Measurements from ENCODE around the gene SLC1A2. TPM values are rescaled to one million over a fixed set of nuclear protein-coding genes. Genes with fewer than 3 reads are reported as not detected.

SLC1A2 gene
- total RNA-seq, 4 donors from 2014 or later, result 1.0 to 3.4 (median 2.0) TPM

DNA sequence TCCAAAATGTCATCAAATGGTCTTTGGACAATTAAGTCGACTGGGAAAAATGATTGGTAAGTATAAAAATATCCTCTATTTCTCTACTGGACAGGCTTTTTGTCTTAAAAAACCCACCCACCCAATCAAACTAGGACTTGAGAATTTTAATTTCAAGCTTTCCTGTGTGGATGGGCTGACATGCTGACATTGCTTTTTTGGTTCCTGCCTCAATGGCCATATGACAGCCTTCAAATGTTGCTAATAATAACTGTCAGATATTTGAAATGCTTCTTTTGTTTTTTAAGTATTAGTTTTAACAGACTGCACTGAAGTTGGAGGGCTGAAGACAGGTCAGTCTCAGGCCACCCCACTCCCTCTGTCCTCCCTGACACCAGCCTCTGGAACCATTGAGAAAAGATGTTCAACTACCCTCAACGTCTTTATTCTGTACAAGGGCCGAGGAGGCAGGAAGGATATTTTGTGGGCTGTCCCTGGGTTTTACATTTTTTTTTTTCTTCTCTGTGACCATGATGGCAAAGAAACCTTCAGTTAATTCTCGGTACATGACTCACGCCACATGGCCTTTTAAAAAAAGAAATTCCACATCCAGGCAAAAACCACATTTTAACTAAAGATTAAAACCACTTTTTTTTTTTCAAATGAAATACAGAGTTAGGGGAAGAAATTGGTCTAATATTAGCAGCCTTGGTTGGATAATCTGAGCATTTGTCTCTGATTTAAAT is 130.4 kb downstream of the SLC1A2 start:
- Histone ChIP-seq H3K9me3 (no peaks in the 10 kb centered on the region), H3K27me3 (no peaks in the 10 kb centered on the region), H3K4me1 (peaks cover 18% of the 10 kb centered on the region), H3K4me3 (no peak overlapping the region), H3K36me3 (no peaks in the 10 kb centered on the region), H3K27ac (peak overlapping the region; percentile 59)
- TF ChIP-seq, protein P1, sequence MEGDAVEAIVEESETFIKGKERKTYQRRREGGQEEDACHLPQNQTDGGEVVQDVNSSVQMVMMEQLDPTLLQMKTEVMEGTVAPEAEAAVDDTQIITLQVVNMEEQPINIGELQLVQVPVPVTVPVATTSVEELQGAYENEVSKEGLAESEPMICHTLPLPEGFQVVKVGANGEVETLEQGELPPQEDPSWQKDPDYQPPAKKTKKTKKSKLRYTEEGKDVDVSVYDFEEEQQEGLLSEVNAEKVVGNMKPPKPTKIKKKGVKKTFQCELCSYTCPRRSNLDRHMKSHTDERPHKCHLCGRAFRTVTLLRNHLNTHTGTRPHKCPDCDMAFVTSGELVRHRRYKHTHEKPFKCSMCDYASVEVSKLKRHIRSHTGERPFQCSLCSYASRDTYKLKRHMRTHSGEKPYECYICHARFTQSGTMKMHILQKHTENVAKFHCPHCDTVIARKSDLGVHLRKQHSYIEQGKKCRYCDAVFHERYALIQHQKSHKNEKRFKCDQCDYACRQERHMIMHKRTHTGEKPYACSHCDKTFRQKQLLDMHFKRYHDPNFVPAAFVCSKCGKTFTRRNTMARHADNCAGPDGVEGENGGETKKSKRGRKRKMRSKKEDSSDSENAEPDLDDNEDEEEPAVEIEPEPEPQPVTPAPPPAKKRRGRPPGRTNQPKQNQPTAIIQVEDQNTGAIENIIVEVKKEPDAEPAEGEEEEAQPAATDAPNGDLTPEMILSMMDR (IDR thresholded peaks at IDR 0.05), result no peak
- TF ChIP-seq POLR2A (IDR thresholded peaks at IDR 0.05) (no peak), EP300 (IDR thresholded peaks at IDR 0.05) (no peak), POLR2AphosphoS5 (IDR thresholded peaks at IDR 0.05) (no peak)
- DNase-seq (ENCODE audit: low spot score in 2 of 2), result no peak
- 65% methylated on average over 5 of the region's 5 CpGs for WGBS

DNA sequence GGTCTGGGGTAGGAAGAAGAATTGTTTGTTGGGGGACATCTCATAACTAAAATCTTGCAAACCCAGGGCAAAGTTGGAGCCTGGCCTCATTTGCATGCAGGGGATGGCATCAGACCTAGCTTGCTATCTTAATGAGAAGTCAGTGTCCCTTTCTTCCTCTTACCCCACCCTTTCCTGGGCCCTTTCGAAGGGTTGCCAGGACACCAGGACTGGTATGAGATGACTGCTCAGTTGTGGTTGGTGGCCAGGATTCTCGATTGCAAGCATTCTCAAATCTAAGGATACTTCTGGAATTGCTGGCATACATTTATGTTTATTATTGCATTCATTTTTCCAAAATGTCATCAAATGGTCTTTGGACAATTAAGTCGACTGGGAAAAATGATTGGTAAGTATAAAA is 131.0 kb downstream of the SLC1A2 start:
- Histone ChIP-seq H3K4me1 (peaks cover 18% of the 10 kb centered on the region), H3K4me3 (no peak overlapping the region), H3K36me3 (no peaks in the 10 kb centered on the region), H3K27me3 (no peaks in the 10 kb centered on the region), H3K27ac (peak overlapping the region; percentile 45), H3K9me3 (no peaks in the 10 kb centered on the region)
- 68% methylated on average over 3 of the region's 3 CpGs for WGBS
- TF ChIP-seq POLR2A (IDR thresholded peaks at IDR 0.05) (no peak), POLR2AphosphoS5 (IDR thresholded peaks at IDR 0.05) (no peak), EP300 (IDR thresholded peaks at IDR 0.05) (no peak)
- TF ChIP-seq, protein P1 (IDR thresholded peaks at IDR 0.05), result no peak
- no peak for DNase-seq (ENCODE audit: low spot score in 2 of 2)

DNA sequence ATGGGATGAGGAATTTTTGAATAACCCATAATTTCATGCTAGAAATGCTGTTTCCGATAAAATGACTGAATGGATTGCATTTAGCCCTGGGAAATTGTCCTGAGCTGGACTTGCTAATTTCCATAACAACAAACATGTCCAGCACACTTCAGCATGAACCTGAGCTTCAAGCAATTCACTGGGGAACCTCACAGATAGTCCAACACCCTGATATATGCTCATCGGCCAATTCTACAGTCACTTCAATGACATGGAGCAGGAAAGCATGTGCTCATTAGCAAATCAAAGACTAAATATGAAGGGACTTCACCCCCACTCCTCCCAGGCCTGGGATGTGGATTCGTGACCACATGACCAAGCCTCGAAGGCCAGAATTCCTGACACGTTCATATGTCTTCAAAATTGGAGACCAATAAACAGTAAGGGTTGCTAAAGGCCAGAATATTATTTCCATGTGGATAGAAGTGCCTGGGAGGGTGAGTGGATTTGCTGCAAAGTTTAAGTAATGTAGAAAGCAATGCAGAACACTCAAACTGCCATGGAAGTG is 131.9 kb downstream of the SLC1A2 start:
- 88% methylated on average over 5 of the region's 5 CpGs for WGBS
- Histone ChIP-seq H3K9me3 (no peaks in the 10 kb centered on the region), H3K27me3 (no peaks in the 10 kb centered on the region), H3K4me1 (peaks cover 21% of the 10 kb centered on the region), H3K36me3 (no peaks in the 10 kb centered on the region), H3K4me3 (no peak overlapping the region), H3K27ac (peak overlapping the region; percentile 3)
- DNase-seq (ENCODE audit: low spot score in 2 of 2), result no peak
- TF ChIP-seq EP300 (IDR thresholded peaks at IDR 0.05) (no peak), POLR2A (IDR thresholded peaks at IDR 0.05) (no peak), POLR2AphosphoS5 (IDR thresholded peaks at IDR 0.05) (no peak)
- TF ChIP-seq, protein P1 (IDR thresholded peaks at IDR 0.05), result no peak

DNA sequence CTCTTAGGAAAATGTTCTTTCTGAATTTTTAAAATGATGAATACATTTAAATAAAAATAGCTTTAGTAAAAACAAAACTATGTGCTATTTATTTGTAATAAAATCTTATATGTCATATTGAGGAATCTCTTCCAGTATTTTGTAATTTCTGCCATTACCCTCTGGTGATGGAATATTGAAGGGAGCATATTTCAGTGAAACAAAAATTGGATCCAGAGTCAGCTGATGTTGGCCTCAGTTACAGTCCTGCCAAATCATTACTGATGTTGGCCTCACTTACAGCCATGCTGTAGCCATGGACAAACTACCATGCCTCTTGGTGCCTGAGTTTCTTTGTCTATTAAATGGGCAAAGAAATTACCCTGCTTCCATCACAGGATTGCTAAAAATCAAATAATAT is 133.2 kb downstream of the SLC1A2 start:
- Histone ChIP-seq H3K9me3 (no peaks in the 10 kb centered on the region), H3K27ac (peak overlapping the region; percentile 3), H3K4me1 (peaks cover 27% of the 10 kb centered on the region), H3K27me3 (no peaks in the 10 kb centered on the region), H3K4me3 (no peak overlapping the region), H3K36me3 (no peaks in the 10 kb centered on the region)
- no peak for DNase-seq (ENCODE audit: low spot score in 2 of 2)
- TF ChIP-seq POLR2A (IDR thresholded peaks at IDR 0.05) (no peak), POLR2AphosphoS5 (IDR thresholded peaks at IDR 0.05) (no peak), EP300 (IDR thresholded peaks at IDR 0.05) (no peak)
- TF ChIP-seq, protein P1 (IDR thresholded peaks at IDR 0.05), result no peak

DNA sequence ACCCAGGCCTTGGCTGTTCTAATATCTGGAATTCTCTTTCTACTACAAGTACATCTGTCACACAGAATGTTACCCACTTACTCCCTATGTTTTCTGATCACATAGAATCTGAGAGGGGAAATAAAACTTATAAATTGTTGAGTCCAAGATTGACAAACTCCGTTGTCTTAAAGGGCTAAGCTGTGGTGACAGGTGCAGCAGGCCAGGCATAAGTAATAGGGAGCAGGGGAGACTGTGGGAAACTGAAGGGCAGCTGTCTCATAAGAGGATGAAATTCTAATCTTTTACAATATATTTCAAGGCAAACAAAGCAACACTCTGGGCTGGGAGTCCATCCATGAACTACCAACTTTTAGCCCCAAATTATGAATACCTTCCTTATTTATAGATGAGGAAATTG is 133.9 kb downstream of the SLC1A2 start:
- H3K4me3 ChIP-seq, result no peak overlapping the region
- H3K36me3 ChIP-seq, result no peaks in the 10 kb centered on the region
- TF ChIP-seq POLR2AphosphoS5 (IDR thresholded peaks at IDR 0.05) (no peak), EP300 (IDR thresholded peaks at IDR 0.05) (no peak)
- TF ChIP-seq, protein P1 (IDR thresholded peaks at IDR 0.05), result no peak
- WGBS, result 84% methylated on average over 1 of the region's 1 CpG
- H3K27ac ChIP-seq, result peak overlapping the region; percentile 20
- no peaks in the 10 kb centered on the region for H3K27me3 ChIP-seq
- no peak for DNase-seq (ENCODE audit: low spot score in 2 of 2)
- H3K4me1 ChIP-seq, result peaks cover 29% of the 10 kb centered on the region
- no peaks in the 10 kb centered on the region for H3K9me3 ChIP-seq
